Type B pancreatic cell (in vitro differentiated cells): ENCODE measurements around the gene LANCL3. TPM values are rescaled to one million over a fixed set of nuclear protein-coding genes. Genes with fewer than 3 reads are reported as not detected.

Source experiments
- DNase-seq: peaks from one replicate; pipeline ENCODE4 v3.0.0; 2021; ENCODE audit warnings: mixed read lengths; ENCODE audit not compliant: unreplicated experiment; ENCODE audit errors: extremely low spot score
- H3K27ac Mint-ChIP-seq: 2 replicates; pipeline ENCODE4 v1.8.0; 2021; ENCODE audit warnings: mild to moderate bottlenecking, mixed read lengths
- H3K27me3 Mint-ChIP-seq: 2 replicates; pipeline ENCODE4 v1.8.0; 2021; ENCODE audit warnings: mixed read lengths
- H3K36me3 Mint-ChIP-seq: 2 replicates; pipeline ENCODE4 v1.8.0; 2021; ENCODE audit warnings: mixed read lengths
- H3K4me1 Mint-ChIP-seq: one replicate; pipeline ENCODE4 v1.8.0; 2021; ENCODE audit warnings: mixed read lengths; ENCODE audit not compliant: unreplicated experiment
- H3K4me3 Mint-ChIP-seq: 2 replicates; pipeline ENCODE4 v1.8.0; 2021; ENCODE audit warnings: mild to moderate bottlenecking, mixed read lengths
- H3K9me3 Mint-ChIP-seq: 2 replicates; pipeline ENCODE4 v1.8.0; 2021; ENCODE audit warnings: mixed read lengths
- total RNA-seq: library from RNA; stranded (reverse); gene quantifications from 2 replicates; pipeline ENCODE4 v1.2.1, GENCODE V29; 2021; ENCODE audit warnings: low replicate concordance
- TF ChIP-seq, protein P1 (sequence below): fragments of 200-600 bp; sonication (generic); conservative IDR thresholded peaks from 2 replicates; pipeline ENCODE4 v1.5.0; 2021; ENCODE audit warnings: antibody characterized with exemption, mild to moderate bottlenecking

Gene LANCL3
- total RNA-seq, 1 donor from 2014 or later: 1.1 TPM

DNA sequence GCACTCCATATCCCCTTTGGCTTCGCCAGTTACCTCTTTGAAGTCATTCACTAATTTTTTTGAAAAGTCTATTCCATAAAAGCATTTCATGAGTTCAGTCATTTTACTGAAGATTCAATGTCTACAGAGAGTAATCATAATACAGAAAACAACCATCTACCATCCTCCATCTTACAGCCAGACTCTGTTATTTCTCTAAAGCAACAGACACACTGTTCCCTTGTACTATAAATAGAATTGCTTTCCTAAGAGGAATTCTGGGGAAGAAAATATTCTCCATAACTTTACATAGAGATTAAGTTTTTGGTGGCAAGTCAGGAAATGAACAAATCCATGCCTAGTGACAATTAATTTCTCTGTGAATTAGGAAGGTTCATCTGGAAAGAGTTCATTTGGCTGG, 151.1 kb downstream of the LANCL3 start:
- DNase-seq: no peak
- Mint-ChIP-seq H3K27me3 (no peaks in the 10 kb centered on the region), H3K4me1 (no peaks in the 10 kb centered on the region), H3K4me3 (no peak overlapping the region), H3K36me3 (no peaks in the 10 kb centered on the region), H3K9me3 (peaks cover 18% of the 10 kb centered on the region), H3K27ac (no peak overlapping the region)
- TF ChIP-seq, protein P1, sequence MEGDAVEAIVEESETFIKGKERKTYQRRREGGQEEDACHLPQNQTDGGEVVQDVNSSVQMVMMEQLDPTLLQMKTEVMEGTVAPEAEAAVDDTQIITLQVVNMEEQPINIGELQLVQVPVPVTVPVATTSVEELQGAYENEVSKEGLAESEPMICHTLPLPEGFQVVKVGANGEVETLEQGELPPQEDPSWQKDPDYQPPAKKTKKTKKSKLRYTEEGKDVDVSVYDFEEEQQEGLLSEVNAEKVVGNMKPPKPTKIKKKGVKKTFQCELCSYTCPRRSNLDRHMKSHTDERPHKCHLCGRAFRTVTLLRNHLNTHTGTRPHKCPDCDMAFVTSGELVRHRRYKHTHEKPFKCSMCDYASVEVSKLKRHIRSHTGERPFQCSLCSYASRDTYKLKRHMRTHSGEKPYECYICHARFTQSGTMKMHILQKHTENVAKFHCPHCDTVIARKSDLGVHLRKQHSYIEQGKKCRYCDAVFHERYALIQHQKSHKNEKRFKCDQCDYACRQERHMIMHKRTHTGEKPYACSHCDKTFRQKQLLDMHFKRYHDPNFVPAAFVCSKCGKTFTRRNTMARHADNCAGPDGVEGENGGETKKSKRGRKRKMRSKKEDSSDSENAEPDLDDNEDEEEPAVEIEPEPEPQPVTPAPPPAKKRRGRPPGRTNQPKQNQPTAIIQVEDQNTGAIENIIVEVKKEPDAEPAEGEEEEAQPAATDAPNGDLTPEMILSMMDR: no peak

DNA sequence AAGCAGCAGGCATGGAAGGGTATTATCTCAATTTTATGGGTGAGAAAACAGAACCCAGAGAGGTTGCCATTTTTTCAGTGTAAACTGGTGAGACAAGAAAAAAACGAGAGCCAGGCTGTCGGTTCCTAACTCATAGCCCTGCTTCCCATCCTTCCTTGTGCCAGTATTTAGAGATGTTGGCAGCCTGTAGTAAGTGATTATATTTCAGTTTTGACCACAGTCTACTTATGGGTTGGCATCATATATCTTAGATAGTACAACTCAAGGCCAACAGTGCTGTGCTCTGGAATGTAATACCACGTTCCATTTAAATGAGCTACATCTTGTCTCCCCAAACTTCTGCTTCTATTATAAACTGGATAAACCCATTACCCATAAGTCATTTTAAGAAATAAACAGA, 154.9 kb downstream of the LANCL3 start:
- no peaks in the 10 kb centered on the region for H3K36me3 Mint-ChIP-seq
- no peak overlapping the region for H3K4me3 Mint-ChIP-seq
- TF ChIP-seq, protein P1: no peak
- H3K4me1 Mint-ChIP-seq: no peaks in the 10 kb centered on the region
- no peaks in the 10 kb centered on the region for H3K27me3 Mint-ChIP-seq
- H3K9me3 Mint-ChIP-seq: peaks cover 9% of the 10 kb centered on the region
- no peak for DNase-seq
- H3K27ac Mint-ChIP-seq: no peak overlapping the region

Other genes starting within 250 kb of the LANCL3 start
- gene PRRG1, start 222.3 kb upstream of the LANCL3 start, total RNA-seq: 6.3 and 8.2 TPM in 2 replicates
- 1.6 and 1.7 TPM in 2 replicates for gene XK, start 114.1 kb downstream of the LANCL3 start, total RNA-seq
- 0.17 TPM in 2 replicates for gene CYBB, start 208.4 kb downstream of the LANCL3 start, total RNA-seq